H1 (cell line): ENCODE measurements around the gene MYH10. TPM values are rescaled to one million over a fixed set of nuclear protein-coding genes. Genes with fewer than 3 reads are reported as not detected.

ENCODE experiments used
- CTCF ChIA-PET: fragments of 300-600 bp; sonication (Branson Sonifier 250); formaldehyde crosslinking; loops from one replicate; lab custom pipeline; 2021; ENCODE audit not compliant: partially characterized antibody; lab: Charles Lee
- POLR2A ChIA-PET: fragments of 300-600 bp; sonication (Branson Sonifier 250); formaldehyde crosslinking; loops from one replicate; lab custom pipeline; 2021; ENCODE audit warnings: inconsistent platforms; ENCODE audit not compliant: partially characterized antibody; lab: Charles Lee
- DNase-seq, 2 experiments: peaks; one replicate each; pipeline versions ENCODE4 v3.0.0 to v3.0.0-alpha.2; 2010 to 2022; ENCODE audit warnings: low spot score in 2 of 2, low read depth in 1 of 2, mixed read lengths in 1 of 2
- FAIRE-seq: peaks from 2 replicates; lab custom pipeline; 2011; peaks lifted over from hg19 to GRCh38; lab: Jason Lieb, UNC
- H2AFZ ChIP-seq: 2 replicates; pipeline ENCODE4 v1.8.1; 2012; ENCODE audit warnings: low read length, inconsistent platforms
- H2AK5ac ChIP-seq: 2 replicates; pipeline ENCODE4 v1.6.1; 2013; ENCODE audit warnings: low read depth, low read length
- H2BK120ac ChIP-seq: replicated peaks from 2 replicates; pipeline ENCODE3; 2013; ENCODE audit warnings: low read depth, low read length, inconsistent platforms
- H2BK12ac ChIP-seq: 2 replicates; pipeline ENCODE4 v1.6.1; 2013; ENCODE audit warnings: low read depth, low read length
- H2BK15ac ChIP-seq: 2 replicates; pipeline ENCODE4 v1.6.1; 2013; ENCODE audit warnings: low read length
- H2BK20ac ChIP-seq: 2 replicates; pipeline ENCODE4 v1.6.1; 2013; ENCODE audit warnings: low read length
- H2BK5ac ChIP-seq: 2 replicates; pipeline ENCODE4 v1.6.1; 2013; ENCODE audit warnings: low read depth, low read length
- H3K14ac ChIP-seq: 2 replicates; pipeline ENCODE4 v1.6.1; 2013; ENCODE audit warnings: inconsistent platforms; ENCODE audit not compliant: insufficient read length
- H3K18ac ChIP-seq: 2 replicates; pipeline ENCODE4 v1.6.1; 2013; ENCODE audit warnings: low read length; ENCODE audit errors: extremely low read depth
- H3K23ac ChIP-seq: 2 replicates; pipeline ENCODE4 v1.6.1; 2013; ENCODE audit warnings: inconsistent platforms; ENCODE audit not compliant: insufficient read length
- H3K23me2 ChIP-seq: 2 replicates; pipeline ENCODE4 v1.6.1; 2013; ENCODE audit warnings: low read depth, low read length
- H3K27ac ChIP-seq: 2 replicates; pipeline ENCODE4 v1.6.1; 2011; ENCODE audit warnings: low read depth, low read length, inconsistent platforms
- H3K27me3 ChIP-seq, 4 experiments: replicated peaks in 1 of 4; 1 replicate in 1 of 4; 2 replicates in 3 of 4; pipeline versions ENCODE4 v1.6.1 to v1.8.1; 2011 to 2013; ENCODE audit warnings: low read length in 3 of 4, mild to moderate bottlenecking in 3 of 4, inconsistent platforms in 2 of 4, mixed read lengths in 2 of 4, moderate library complexity in 1 of 4; ENCODE audit not compliant: control insufficient read depth in 3 of 4, insufficient read depth in 3 of 4; ENCODE audit errors: extremely low read depth in 1 of 4
- H3K36me3 ChIP-seq, 4 experiments: 2 replicates each; pipeline versions ENCODE4 v1.6.1 to v1.8.1; 2011 to 2013; ENCODE audit warnings: mild to moderate bottlenecking in 4 of 4, low read length in 3 of 4, moderate library complexity in 2 of 4, control low read depth in 1 of 4, inconsistent platforms in 1 of 4; ENCODE audit not compliant: insufficient read depth in 4 of 4, control insufficient read depth in 2 of 4
- H3K4ac ChIP-seq: replicated peaks from 2 replicates; pipeline ENCODE3; 2013; ENCODE audit warnings: low read length, low read depth, mixed read lengths, inconsistent platforms; ENCODE audit not compliant: insufficient read length
- H3K4me1 ChIP-seq, 4 experiments: replicated peaks in 1 of 4; 1 replicate in 1 of 4; 2 replicates in 3 of 4; pipeline versions ENCODE4 v1.6.1 to v1.8.1; 2011 to 2013; ENCODE audit warnings: low read length in 3 of 4, inconsistent platforms in 2 of 4, mixed read lengths in 1 of 4; ENCODE audit not compliant: insufficient read depth in 4 of 4, control insufficient read depth in 3 of 4
- H3K4me2 ChIP-seq, 2 experiments: 2 replicates each; pipeline versions ENCODE4 v1.6.1 to v1.8.1; 2011 to 2013; ENCODE audit warnings: low read depth in 2 of 2, low read length in 2 of 2, control low read depth in 1 of 2, inconsistent platforms in 1 of 2, mild to moderate bottlenecking in 1 of 2; ENCODE audit not compliant: insufficient read depth in 1 of 2
- H3K4me3 ChIP-seq, 4 experiments: fragments of 200-600, 300-600 bp in 1 of 4; sonication (generic), shearing (Covaris generic), sonication (Bioruptor Twin) in 1 of 4; 2 replicates each; pipeline versions ENCODE4 v1.5.1 to v1.8.1; 2011 to 2016; ENCODE audit warnings: low read length in 4 of 4, low read depth in 3 of 4, control low read depth in 2 of 4, inconsistent platforms in 2 of 4, mild to moderate bottlenecking in 2 of 4, mixed read lengths in 1 of 4, moderate library complexity in 1 of 4; ENCODE audit not compliant: insufficient read depth in 2 of 4; ENCODE audit errors: extremely low read depth in 1 of 4
- H3K56ac ChIP-seq: replicated peaks from 2 replicates; pipeline ENCODE3; 2013; ENCODE audit warnings: low read depth, mild to moderate bottlenecking, mixed read lengths, low read length, inconsistent platforms; ENCODE audit not compliant: insufficient read length
- H3K79me1 ChIP-seq: 2 replicates; pipeline ENCODE4 v1.6.1; 2013; ENCODE audit warnings: low read depth, low read length, control low read depth
- H3K79me2 ChIP-seq, 2 experiments: 2 replicates each; pipeline versions ENCODE4 v1.6.1 to v1.8.1; 2012 to 2013; ENCODE audit warnings: low read length in 2 of 2, mild to moderate bottlenecking in 2 of 2, inconsistent platforms in 1 of 2; ENCODE audit not compliant: insufficient read depth in 2 of 2, control insufficient read depth in 1 of 2
- H3K9ac ChIP-seq, 4 experiments: replicated peaks in 1 of 4; 1 replicate in 1 of 4; 2 replicates in 3 of 4; pipeline versions ENCODE4 v1.6.1 to v1.8.1; 2011 to 2013; ENCODE audit warnings: low read depth in 3 of 4, low read length in 3 of 4, control low read depth in 2 of 4, mild to moderate bottlenecking in 2 of 4, moderate library complexity in 2 of 4, inconsistent platforms in 1 of 4; ENCODE audit errors: extremely low read depth in 1 of 4
- H3K9me3 ChIP-seq, 2 experiments: 2 replicates each; pipeline versions ENCODE4 v1.6.1 to v1.8.1; 2012 to 2013; ENCODE audit warnings: mild to moderate bottlenecking in 2 of 2, moderate library complexity in 2 of 2, control low read depth in 1 of 2, inconsistent platforms in 1 of 2, low read depth in 1 of 2, low read length in 1 of 2, mixed read lengths in 1 of 2; ENCODE audit not compliant: insufficient read depth in 2 of 2
- H4K20me1 ChIP-seq, 2 experiments: replicated peaks in 1 of 2; 2 replicates each; pipeline versions ENCODE3 to v1.8.1; 2011 to 2013; ENCODE audit warnings: inconsistent platforms in 2 of 2, low read length in 2 of 2, mild to moderate bottlenecking in 1 of 2; ENCODE audit not compliant: insufficient read depth in 2 of 2, control insufficient read depth in 1 of 2
- H4K5ac ChIP-seq: 2 replicates; pipeline ENCODE4 v1.6.1; 2013; ENCODE audit warnings: low read length, low read depth, mixed read lengths, inconsistent platforms; ENCODE audit not compliant: insufficient read length
- H4K8ac ChIP-seq: 2 replicates; pipeline ENCODE4 v1.8.0; 2013; ENCODE audit warnings: mild to moderate bottlenecking, moderate library complexity, low read length, inconsistent platforms; ENCODE audit not compliant: insufficient read depth; ENCODE audit errors: extremely low read depth
- H4K91ac ChIP-seq: replicated peaks from 2 replicates; pipeline ENCODE3; 2013; ENCODE audit warnings: low read length, mixed read lengths, inconsistent platforms; ENCODE audit not compliant: insufficient read length
- ATF3 ChIP-seq: IDR thresholded peaks from 2 replicates; pipeline ENCODE4 v1.6.1; 2011; ENCODE audit warnings: low read depth, mild to moderate bottlenecking, low read length; ENCODE audit not compliant: insufficient read depth
- BACH1 ChIP-seq: IDR thresholded peaks from 2 replicates; pipeline ENCODE4 v1.6.1; 2012; ENCODE audit warnings: low read length, improper control_type of control experiment
- CTBP2 ChIP-seq: IDR thresholded peaks from 2 replicates; pipeline ENCODE4 v1.7.0; 2011; ENCODE audit warnings: borderline replicate concordance, mild to moderate bottlenecking, moderate library complexity, mixed read lengths, low read length; ENCODE audit not compliant: insufficient read depth, insufficient read length
- HDAC2 ChIP-seq, 2 experiments: fragments of 300-600 bp in 1 of 2; sonication (generic) in 1 of 2; IDR thresholded peaks; 2 replicates each; pipeline ENCODE4 v1.6.1; 2011 to 2012; ENCODE audit warnings: low read depth in 2 of 2, low read length in 2 of 2, mild to moderate bottlenecking in 2 of 2, moderate library complexity in 2 of 2, borderline replicate concordance in 1 of 2, inconsistent platforms in 1 of 2
- KDM1A ChIP-seq: fragments of 200-600, 300-600 bp; sonication (generic); IDR thresholded peaks from 2 replicates; pipeline ENCODE4 v1.7.1; 2016; ENCODE audit warnings: mild to moderate bottlenecking, low read length, borderline replicate concordance
- RXRA ChIP-seq: IDR thresholded peaks from 2 replicates; pipeline ENCODE4 v1.6.1; 2011; ENCODE audit warnings: low read depth, mild to moderate bottlenecking, low read length, moderate library complexity; ENCODE audit not compliant: insufficient read depth
- SP2 ChIP-seq: IDR thresholded peaks from 2 replicates; pipeline ENCODE4 v1.6.1; 2012; ENCODE audit warnings: mild to moderate bottlenecking, low read length, inconsistent platforms
- SRF ChIP-seq: IDR thresholded peaks from 2 replicates; pipeline ENCODE4 v1.6.1; 2011; ENCODE audit warnings: mild to moderate bottlenecking, low read depth, low read length, moderate library complexity
- TAF7 ChIP-seq: optimal IDR thresholded peaks from 2 replicates; pipeline ENCODE3; 2011; ENCODE audit warnings: low read depth, mild to moderate bottlenecking, inconsistent platforms, low read length, moderate library complexity, borderline replicate concordance
- YY1 ChIP-seq: IDR thresholded peaks from 2 replicates; pipeline ENCODE4 v1.6.1; 2011; ENCODE audit warnings: low read depth, mild to moderate bottlenecking, low read length
- WGBS, 2 experiments: shearing (Covaris generic) in 1 of 2; methylation state at CpG; one replicate each; pipeline versions ENCODE4 v1.1.6 to v1.1.7; 2013 to 2015; ENCODE audit warnings: low lambda C conversion rate in 2 of 2, mixed read lengths in 2 of 2, inconsistent platforms in 1 of 2, low coverage in 1 of 2, missing lambda C conversion rate in 1 of 2; ENCODE audit not compliant: insufficient replicate concordance in 2 of 2, insufficient coverage in 1 of 2, insufficient read length in 1 of 2; ENCODE audit errors: extremely low coverage in 1 of 2, missing lambda C conversion rate in 1 of 2; 5-methylcytosine and 5-hydroxymethylcytosine counted together
- polyA plus RNA-seq, 7 experiments: library from polyadenylated mRNA; depleted of rRNA in 3 of 7; stranded (reverse) in 5 of 7; unstranded in 2 of 7; fragments of >200 nt in 5 of 7; fragments of 200-250 nt in 2 of 7; gene quantifications; 1 replicate in 5 of 7; 2 replicates in 1 of 7; 4 replicates in 1 of 7; pipeline versions ENCODE4 v1.2.1 to v1.2.3, GENCODE V29; 2011 to 2013; ENCODE audit warnings: missing spikeins in 2 of 7, mixed read lengths in 2 of 7
- total RNA-seq: library from RNA; stranded (reverse); fragmentation: NEBNext Ultra II Directional; extraction: Animal tissue kit (Norgen Biotek cat#: 25700); gene quantifications from 2 replicates; pipeline ENCODE4 v1.2.1, GENCODE V29; 2021

MYH10 gene
- total and polyA plus RNA-seq, 2 of the 8 experiments (the other 6 are each of a cell fraction or from before 2014, with no cell fraction given), result 64.1 to 289 TPM

GRCh38 chr17:8477715-8478441 lies 152.6 kb downstream of the MYH10 start:
- H3K23me2 ChIP-seq, result no peaks in the 10 kb centered on the region
- DNase-seq, result no peak
- peaks cover 59 to 92% (median 80%) of the 10 kb centered on the region in 4 experiments for H3K36me3 ChIP-seq
- H3K23ac ChIP-seq, result no peak overlapping the region
- no peak for FAIRE-seq
- peaks cover 6 to 11% of the 10 kb centered on the region in 2 experiments for H4K20me1 ChIP-seq
- ChIA-PET CTCF (interaction anchor here (0.9 to 2.6 kb wide), 3 partner anchors 10 to 308 kb away, joined by 3 to 9 read pairs (median 5); no protein-coding TSS in a partner anchor), POLR2A (interaction anchor here (0.6 to 1.6 kb wide), 2 partner anchors 11 to 96 kb away, joined by 3 read pairs; no protein-coding TSS in a partner anchor)
- H3K4me3 ChIP-seq, result no peak overlapping the region
- H4K8ac ChIP-seq, result no peak overlapping the region
- H3K56ac ChIP-seq, result no peak overlapping the region
- no peak overlapping the region for H2BK20ac ChIP-seq
- no peaks in the 10 kb centered on the region; the same call in 1 of the 2 replicates for H3K79me1 ChIP-seq
- no peak overlapping the region for H4K5ac ChIP-seq
- no peak overlapping the region for H2BK120ac ChIP-seq
- H3K27ac ChIP-seq, result no peak overlapping the region
- no peak overlapping the region for H4K91ac ChIP-seq
- no peak overlapping the region for H2AFZ ChIP-seq
- TF ChIP-seq ATF3 (no peak), HDAC2 (IDR thresholded peaks at IDR 0.05; ENCODE audit: borderline replicate concordance in 1 of 2, low read depth in 2 of 2, low read length in 2 of 2) (no peak), RXRA (no peak), SRF (no peak), BACH1 (no peak), YY1 (no peak), KDM1A (no peak), SP2 (no peak), CTBP2 (no peak), TAF7 (no peak)
- TF ChIP-seq, all 59 proteins: peak for 0
- H2BK15ac ChIP-seq, result no peak overlapping the region
- no peak overlapping the region for H3K4ac ChIP-seq
- no peaks in the 10 kb centered on the region for H3K9me3 ChIP-seq
- 0 out of 7 replicates have a peak overlapping the region, but pooled peaks of 1 of the 4 experiments have one; percentile 26 for H3K9ac ChIP-seq
- H3K14ac ChIP-seq, result no peak overlapping the region
- no peaks in the 10 kb centered on the region for H3K79me2 ChIP-seq
- WGBS, 2 experiments, result 92% methylated on average over 21 of the region's 22 CpGs; no CpG with 5 or more reads in 1 of the 2 experiments
- no peaks in the 10 kb centered on the region for H3K4me1 ChIP-seq
- H3K27me3 ChIP-seq, result no peaks in the 10 kb centered on the region
- no peak overlapping the region for H3K4me2 ChIP-seq
- H3K18ac ChIP-seq, result no peak overlapping the region
- no peak overlapping the region for H2AK5ac ChIP-seq
- no peak overlapping the region for H2BK12ac ChIP-seq
- no peak overlapping the region for H2BK5ac ChIP-seq
